Gastrocnemius medialis (tissue), 4 donors: ENCODE data around the gene GHITM. TPM values are rescaled to one million over a fixed set of nuclear protein-coding genes. Genes with fewer than 3 reads are reported as not detected.

Experiments
- ATAC-seq, 2 donors: fragments of 150-250 bp; one replicate each; pipeline ENCODE4 v1.9.1; 2016
- DNase-seq, 2 donors: peaks; one replicate each; pipeline ENCODE4 v3.0.0-alpha.2; 2019
- H3K27ac ChIP-seq, 4 donors: fragments of 200-600 bp; sonication (generic); 1 replicate in 1 of 4; 2 replicates in 3 of 4; pipeline ENCODE4 v1.5.1; 2016 to 2018; ENCODE audit warnings: mild to moderate bottlenecking in 2 of 4, moderate library complexity in 1 of 4
- H3K27me3 ChIP-seq, 3 donors: fragments of 200-600 bp; sonication (generic) in 2 of 3; 1 replicate in 1 of 3; 2 replicates in 2 of 3; pipeline versions ENCODE4 v1.5.1 to v1.6.0; 2016 to 2019; ENCODE audit warnings: mild to moderate bottlenecking in 1 of 3, moderate library complexity in 1 of 3
- H3K36me3 ChIP-seq, 2 donors: fragments of 200-600 bp; sonication (generic) in 1 of 2; one replicate each; pipeline ENCODE4 v1.5.1; 2017 to 2018
- H3K4me1 ChIP-seq, 2 donors: fragments of 200-600 bp; sonication (generic) in 1 of 2; one replicate each; pipeline ENCODE4 v1.5.1; 2016 to 2017; ENCODE audit warnings: mild to moderate bottlenecking in 2 of 2
- H3K4me3 ChIP-seq, 4 donors: fragments of 200-600 bp; sonication (generic) in 3 of 4; 1 replicate in 1 of 4; 2 replicates in 3 of 4; pipeline ENCODE4 v1.5.1; 2016 to 2019; ENCODE audit warnings: mild to moderate bottlenecking in 2 of 4
- H3K9me3 ChIP-seq, 3 donors: fragments of 200-600 bp; sonication (generic) in 2 of 3; 1 replicate in 1 of 3; 2 replicates in 2 of 3; pipeline ENCODE4 v1.5.1; 2016 to 2019
- POLR2A ChIP-seq, 2 donors: fragments of 450-650 bp; IDR thresholded peaks; one replicate each; pipeline ENCODE4 v1.6.1; 2017; ENCODE audit warnings: antibody characterized with exemption in 2 of 2, mild to moderate bottlenecking in 2 of 2, moderate library complexity in 2 of 2
- in situ Hi-C, 4 donors: fragments of 200-750 bp; cut with MboI; loops; one replicate each; pipeline versions ENCODE4 v1.15.0 to v1.8.0; 2017; ENCODE audit warnings: low sequenced_read_pairs in 4 of 4
- intact Hi-C: fragments of 100-400 bp; cut with DNase I; formaldehyde crosslinking; loops from one replicate; pipeline ENCODE4 v1.15.1; 2023; ENCODE audit warnings: low total_unique reads
- total RNA-seq, 4 donors: library from RNA; depleted of rRNA; stranded (reverse); fragments of >200 nt; gene quantifications; one replicate each; pipeline versions ENCODE4 v1.1.0 to v1.2.3, GENCODE V29; 2016
- TF ChIP-seq, protein P1 (sequence below), 5 experiments: fragments of 450-650 bp in 3 of 5; fragments of 200-600 bp in 2 of 5; sonication (generic) in 2 of 5; IDR thresholded peaks in 4 of 5; conservative IDR thresholded peaks in 1 of 5; 1 replicate in 4 of 5; 2 replicates in 1 of 5; pipeline ENCODE4 v1.5.1; 2016 to 2019; ENCODE audit warnings: antibody characterized with exemption in 5 of 5, mild to moderate bottlenecking in 3 of 5, moderate library complexity in 3 of 5

GHITM gene, protein sequence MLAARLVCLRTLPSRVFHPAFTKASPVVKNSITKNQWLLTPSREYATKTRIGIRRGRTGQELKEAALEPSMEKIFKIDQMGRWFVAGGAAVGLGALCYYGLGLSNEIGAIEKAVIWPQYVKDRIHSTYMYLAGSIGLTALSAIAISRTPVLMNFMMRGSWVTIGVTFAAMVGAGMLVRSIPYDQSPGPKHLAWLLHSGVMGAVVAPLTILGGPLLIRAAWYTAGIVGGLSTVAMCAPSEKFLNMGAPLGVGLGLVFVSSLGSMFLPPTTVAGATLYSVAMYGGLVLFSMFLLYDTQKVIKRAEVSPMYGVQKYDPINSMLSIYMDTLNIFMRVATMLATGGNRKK
- 100 to 1,000 TPM; 307 to 444 (median 358) TPM for total RNA-seq

DNA sequence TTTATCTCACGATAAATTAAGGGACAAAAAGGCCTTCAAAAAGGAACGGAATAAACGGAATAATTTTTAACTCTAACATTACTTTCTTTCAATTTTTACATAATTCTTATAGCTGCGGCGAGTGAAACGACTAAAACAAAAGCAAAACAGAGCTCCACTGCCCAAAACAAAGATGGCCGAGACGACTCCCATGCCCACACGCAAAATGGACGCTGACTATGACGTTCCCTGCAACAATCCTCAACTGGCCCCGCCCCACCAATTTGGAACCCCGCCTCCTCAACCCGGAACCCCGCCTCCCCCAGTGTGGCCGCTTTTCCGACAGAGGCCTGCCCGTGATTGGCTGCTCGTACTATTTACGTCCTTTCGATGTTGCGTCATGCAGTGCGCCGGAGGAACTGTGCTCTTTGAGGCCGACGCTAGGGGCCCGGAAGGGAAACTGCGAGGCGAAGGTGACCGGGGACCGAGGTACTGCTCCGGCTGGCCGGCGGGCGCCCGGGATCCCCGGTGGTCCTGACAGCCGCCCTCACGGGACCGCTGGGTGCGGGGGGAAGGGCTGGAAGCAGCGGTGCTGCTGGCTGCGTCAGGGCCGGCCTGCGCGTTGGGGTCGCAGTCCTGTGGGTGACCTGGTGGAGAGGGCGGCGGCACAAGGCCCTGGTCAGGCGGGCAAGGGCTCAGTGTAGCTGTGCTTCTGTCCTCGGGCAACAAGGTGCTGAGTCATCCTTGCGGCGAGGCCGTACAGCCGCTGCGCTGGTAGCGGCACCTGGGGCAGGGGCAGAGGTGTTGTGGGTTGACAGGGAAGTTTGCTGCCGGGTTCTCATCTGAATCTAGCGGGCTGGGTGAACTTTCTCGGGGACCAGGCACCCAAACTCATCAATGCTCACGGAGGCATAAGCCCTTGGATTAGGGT, at the start of gene GHITM:
Gene GHITM (plus strand): TSS at position 384 of the 910 bp plus-strand sequence. CDS start 1,992 bp downstream, outside the sequence.
- peak; percentile 99 for DNase-seq
- Histone ChIP-seq H3K4me1 (peaks cover 21 to 22% of the 10 kb centered on the region in 2 donors), H3K27ac (peak within 1 kb of the TSS; percentile 96 to 99 (median 97)), H3K4me3 (peak within 1 kb of the TSS; percentile 90 to 99 (median 94)), H3K27me3 (no peaks in the 10 kb centered on the region), H3K36me3 (peaks cover 5 to 30% of the 10 kb centered on the region in 2 donors), H3K9me3 (no peaks in the 10 kb centered on the region)
- in situ Hi-C loops = loop anchor here in 2 of 4 donors (10.0 to 25.0 kb wide), 2 partner anchors 195 to 198 kb away; partner anchors contain the start of gene CCSER2 (in 1 of the 2)
- intact Hi-C loops = loop anchor here (5.0 to 10.0 kb wide), 2 partner anchors 188 to 285 kb away; partner anchors contain the start of gene CCSER2
- peak; percentile 93 to 95 for TF ChIP-seq POLR2A (IDR thresholded peaks at IDR 0.05)
- TF ChIP-seq, protein P1, sequence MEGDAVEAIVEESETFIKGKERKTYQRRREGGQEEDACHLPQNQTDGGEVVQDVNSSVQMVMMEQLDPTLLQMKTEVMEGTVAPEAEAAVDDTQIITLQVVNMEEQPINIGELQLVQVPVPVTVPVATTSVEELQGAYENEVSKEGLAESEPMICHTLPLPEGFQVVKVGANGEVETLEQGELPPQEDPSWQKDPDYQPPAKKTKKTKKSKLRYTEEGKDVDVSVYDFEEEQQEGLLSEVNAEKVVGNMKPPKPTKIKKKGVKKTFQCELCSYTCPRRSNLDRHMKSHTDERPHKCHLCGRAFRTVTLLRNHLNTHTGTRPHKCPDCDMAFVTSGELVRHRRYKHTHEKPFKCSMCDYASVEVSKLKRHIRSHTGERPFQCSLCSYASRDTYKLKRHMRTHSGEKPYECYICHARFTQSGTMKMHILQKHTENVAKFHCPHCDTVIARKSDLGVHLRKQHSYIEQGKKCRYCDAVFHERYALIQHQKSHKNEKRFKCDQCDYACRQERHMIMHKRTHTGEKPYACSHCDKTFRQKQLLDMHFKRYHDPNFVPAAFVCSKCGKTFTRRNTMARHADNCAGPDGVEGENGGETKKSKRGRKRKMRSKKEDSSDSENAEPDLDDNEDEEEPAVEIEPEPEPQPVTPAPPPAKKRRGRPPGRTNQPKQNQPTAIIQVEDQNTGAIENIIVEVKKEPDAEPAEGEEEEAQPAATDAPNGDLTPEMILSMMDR (IDR thresholded peaks at IDR 0.05 in 4 of 5, conservative IDR thresholded peaks at IDR 0.05 in 1 of 5) = peak; percentile 55 to 66 (median 60)
- ATAC-seq = peak; percentile 98

DNA sequence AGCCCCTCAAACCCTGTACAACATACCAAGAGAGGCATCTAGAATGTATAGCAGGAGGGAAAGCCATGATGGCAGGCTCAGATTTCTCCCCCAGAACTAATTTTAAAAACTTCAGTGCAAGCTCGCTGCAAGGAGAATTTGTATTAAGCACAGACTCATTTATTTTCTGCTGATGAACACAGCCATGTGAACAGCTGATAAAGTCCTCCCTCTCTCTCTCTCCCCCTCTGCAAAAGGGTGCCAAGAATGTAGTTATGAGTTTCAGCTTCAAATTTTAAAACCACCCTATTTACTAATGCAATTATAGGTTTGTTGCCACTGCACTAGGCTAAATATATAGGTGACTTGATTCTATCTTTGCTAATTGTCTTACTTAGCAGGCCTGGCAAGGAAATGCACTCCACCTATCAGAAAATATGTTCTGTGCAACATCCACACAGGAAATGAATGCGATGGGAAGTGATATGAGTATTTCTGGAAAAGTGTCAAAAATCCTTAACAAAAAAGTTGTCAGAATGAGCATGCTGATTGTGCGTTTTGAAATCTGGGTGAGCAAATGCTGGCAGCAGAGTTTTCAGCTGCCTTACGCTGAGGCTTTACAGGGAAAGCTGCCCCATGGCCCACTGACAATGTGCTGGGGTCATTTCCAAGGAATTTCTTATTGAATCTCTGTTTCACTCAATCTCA, 43.4 kb upstream of the GHITM start:
- no peak overlapping the region for H3K27ac ChIP-seq

DNA sequence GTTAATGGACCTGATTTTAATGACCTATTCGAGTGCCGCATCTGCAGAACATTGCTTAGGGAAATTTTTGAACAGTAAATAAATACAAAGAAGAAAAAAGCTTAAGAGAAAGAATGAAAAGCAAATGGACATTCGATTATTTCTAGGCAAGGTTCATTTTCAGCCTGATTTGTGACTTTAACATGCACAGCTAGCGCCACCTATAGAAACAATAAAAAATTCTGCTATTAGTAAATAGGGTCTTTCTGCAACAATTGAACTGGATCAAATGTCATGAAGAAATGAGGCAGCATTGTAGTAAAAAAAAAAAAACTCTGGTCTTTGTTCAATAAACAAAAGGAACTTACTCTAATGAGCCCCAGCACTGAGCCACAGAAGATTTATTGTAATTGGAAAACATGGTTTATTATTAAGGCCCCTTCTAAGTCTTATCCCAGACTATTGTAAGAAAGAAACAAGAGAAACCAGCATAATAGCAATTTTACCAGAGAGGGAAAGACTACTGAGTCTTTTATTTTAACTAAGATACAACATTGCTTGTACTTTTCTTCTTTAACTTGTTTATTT, 41.4 kb upstream of the GHITM start:
- ATAC-seq = no peak

More for the DNA sequence above, 43.4 kb upstream of the GHITM start:
- DNase-seq (no peak), ATAC-seq (peak in 1 of 2 donors; percentile 26)
- intact Hi-C loops (no loop called here), in situ Hi-C loops (no loop called here)
- no peaks in the 10 kb centered on the region for H3K4me1 ChIP-seq
- H3K9me3 ChIP-seq = no peaks in the 10 kb centered on the region
- H3K36me3 ChIP-seq = no peaks in the 10 kb centered on the region
- H3K27me3 ChIP-seq = no peaks in the 10 kb centered on the region
- H3K4me3 ChIP-seq = no peak overlapping the region
- TF ChIP-seq POLR2A (IDR thresholded peaks at IDR 0.05) = no peak
- TF ChIP-seq, protein P1 (IDR thresholded peaks at IDR 0.05 in 4 of 5, conservative IDR thresholded peaks at IDR 0.05 in 1 of 5) = no peak

More for the DNA sequence above, 41.4 kb upstream of the GHITM start:
- TF ChIP-seq, protein P1 (IDR thresholded peaks at IDR 0.05 in 4 of 5, conservative IDR thresholded peaks at IDR 0.05 in 1 of 5) = peak in 2 of 5 experiments; percentile 11 to 23
- TF ChIP-seq POLR2A (IDR thresholded peaks at IDR 0.05) = no peak
- no peaks in the 10 kb centered on the region for H3K9me3 ChIP-seq
- in situ Hi-C loops = no loop called here
- H3K27ac ChIP-seq = no peak overlapping the region
- H3K27me3 ChIP-seq = no peaks in the 10 kb centered on the region
- no peak for DNase-seq
- no peak overlapping the region for H3K4me3 ChIP-seq
- intact Hi-C loops = no loop called here
- no peaks in the 10 kb centered on the region for H3K36me3 ChIP-seq
- no peaks in the 10 kb centered on the region for H3K4me1 ChIP-seq
